Trophoblast cell (in vitro differentiated cells and primary cell): ENCODE results near the gene TPM4.

Experiments
- DNase-seq, 2 donors: peaks; one replicate each; pipeline ENCODE4 v3.0.0-alpha.2; 2016
- H2AFZ ChIP-seq: 2 replicates; pipeline ENCODE4 v1.6.1; 2013; ENCODE audit warnings: low read length, moderate library complexity, mild to moderate bottlenecking; ENCODE audit not compliant: insufficient read depth, poor library complexity
- H2AK5ac ChIP-seq: 2 replicates; pipeline ENCODE4 v1.6.1; 2013; ENCODE audit warnings: mild to moderate bottlenecking, low read length
- H2BK120ac ChIP-seq: 2 replicates; pipeline ENCODE4 v1.6.1; 2013; ENCODE audit warnings: low read length, mild to moderate bottlenecking, moderate library complexity; ENCODE audit not compliant: insufficient read depth, poor library complexity
- H2BK12ac ChIP-seq: 2 replicates; pipeline ENCODE4 v1.6.1; 2013; ENCODE audit warnings: mild to moderate bottlenecking, low read length, moderate library complexity
- H2BK5ac ChIP-seq: 2 replicates; pipeline ENCODE4 v1.6.1; 2013; ENCODE audit warnings: low read length, low read depth, moderate library complexity, mild to moderate bottlenecking; ENCODE audit not compliant: poor library complexity
- H3K14ac ChIP-seq: 2 replicates; pipeline ENCODE4 v1.6.1; 2013; ENCODE audit warnings: mild to moderate bottlenecking, low read length
- H3K18ac ChIP-seq: 2 replicates; pipeline ENCODE4 v1.6.1; 2013; ENCODE audit warnings: mild to moderate bottlenecking, low read length
- H3K23ac ChIP-seq: 2 replicates; pipeline ENCODE4 v1.6.1; 2013; ENCODE audit warnings: low read length
- H3K27ac ChIP-seq: 2 replicates; pipeline ENCODE4 v1.5.1; 2013; ENCODE audit warnings: low read depth, mild to moderate bottlenecking, inconsistent platforms, low read length, moderate library complexity
- H3K27me3 ChIP-seq: 2 replicates; pipeline ENCODE4 v1.6.1; 2013; ENCODE audit warnings: inconsistent platforms, mild to moderate bottlenecking, low read length, moderate library complexity; ENCODE audit not compliant: insufficient read depth
- H3K36me3 ChIP-seq, 2 experiments: 1 replicate in 1 of 2; 2 replicates in 1 of 2; pipeline ENCODE4 v1.6.1; 2013; ENCODE audit warnings: low read length in 2 of 2, mild to moderate bottlenecking in 2 of 2, moderate library complexity in 1 of 2; ENCODE audit not compliant: insufficient read depth in 2 of 2, control insufficient read depth in 1 of 2
- H3K4ac ChIP-seq: 2 replicates; pipeline ENCODE4 v1.6.1; 2013; ENCODE audit warnings: low read depth, mild to moderate bottlenecking, low read length, moderate library complexity
- H3K4me1 ChIP-seq, 2 experiments: 1 replicate in 1 of 2; 2 replicates in 1 of 2; pipeline ENCODE4 v1.6.1; 2013; ENCODE audit warnings: low read length in 2 of 2, mild to moderate bottlenecking in 2 of 2, moderate library complexity in 1 of 2; ENCODE audit not compliant: insufficient read depth in 2 of 2, control insufficient read depth in 1 of 2
- H3K4me2 ChIP-seq: 2 replicates; pipeline ENCODE4 v1.6.1; 2013; ENCODE audit warnings: inconsistent platforms, mild to moderate bottlenecking, low read length, moderate library complexity
- H3K4me3 ChIP-seq: 2 replicates; pipeline ENCODE4 v1.5.1; 2013; ENCODE audit warnings: mild to moderate bottlenecking, low read depth, low read length, inconsistent platforms
- H3K79me1 ChIP-seq: one replicate; pipeline ENCODE4 v1.6.1; 2013; ENCODE audit warnings: low read length
- H3K79me2 ChIP-seq: 2 replicates; pipeline ENCODE4 v1.6.1; 2013; ENCODE audit warnings: low read length, mild to moderate bottlenecking; ENCODE audit not compliant: control insufficient read depth, insufficient read depth, poor library complexity
- H3K9ac ChIP-seq: 2 replicates; pipeline ENCODE4 v1.6.1; 2013; ENCODE audit warnings: mild to moderate bottlenecking, low read length
- H3K9me3 ChIP-seq: 2 replicates; pipeline ENCODE4 v1.6.1; 2013; ENCODE audit warnings: low read depth, mild to moderate bottlenecking, control low read depth, inconsistent platforms, low read length; ENCODE audit not compliant: insufficient read depth
- H4K12ac ChIP-seq: 2 replicates; pipeline ENCODE4 v1.6.1; 2013; ENCODE audit warnings: low read depth, mild to moderate bottlenecking, low read length, moderate library complexity
- H4K8ac ChIP-seq: 2 replicates; pipeline ENCODE4 v1.6.1; 2013; ENCODE audit warnings: low read depth, mild to moderate bottlenecking, low read length, moderate library complexity
- H4K91ac ChIP-seq: one replicate; pipeline ENCODE4 v1.6.1; 2013; ENCODE audit warnings: low read depth, mild to moderate bottlenecking, low read length, moderate library complexity
- WGBS: extraction: QIAGEN DNeasy Blood & Tissue Kit; methylation state at CpG from one replicate; pipeline ENCODE4 v1.1.7; 2013; ENCODE audit warnings: missing lambda C conversion rate; ENCODE audit not compliant: insufficient read length, insufficient coverage; ENCODE audit errors: extremely low coverage; 5-methylcytosine and 5-hydroxymethylcytosine counted together

The TPM4 gene

GRCh38 chr19:16139752-16140151 is 63.5 kb downstream of the TPM4 start:
- H2AFZ ChIP-seq, result no peak overlapping the region
- DNase-seq, result no peak
- no peak overlapping the region for H4K8ac ChIP-seq
- H3K79me2 ChIP-seq, result no peaks in the 10 kb centered on the region
- no peak overlapping the region for H3K27ac ChIP-seq
- no CpG with 5 or more reads among the region's 13 CpGs for WGBS
- no peak overlapping the region for H3K4ac ChIP-seq
- no peak overlapping the region for H3K23ac ChIP-seq
- H3K79me1 ChIP-seq, result no peaks in the 10 kb centered on the region
- peak overlapping the region; percentile 20 for H3K4me3 ChIP-seq
- no peak overlapping the region for H4K12ac ChIP-seq
- peaks cover 4 to 7% of the 10 kb centered on the region in 2 experiments for H3K4me1 ChIP-seq
- no peak overlapping the region for H2BK120ac ChIP-seq
- H3K9me3 ChIP-seq, result no peaks in the 10 kb centered on the region
- H3K14ac ChIP-seq, result no peak overlapping the region
- H2AK5ac ChIP-seq, result no peak overlapping the region
- no peak overlapping the region for H3K4me2 ChIP-seq
- H3K9ac ChIP-seq, result no peak overlapping the region
- H3K36me3 ChIP-seq, result no peaks in the 10 kb centered on the region
- H2BK12ac ChIP-seq, result no peak overlapping the region
- H3K27me3 ChIP-seq, result no peaks in the 10 kb centered on the region
- H4K91ac ChIP-seq, result no peak overlapping the region
- H2BK5ac ChIP-seq, result no peak overlapping the region
- no peak overlapping the region for H3K18ac ChIP-seq

GRCh38 chr19:16141043-16141442 is 64.7 kb downstream of the TPM4 start:
- DNase-seq, result no peak
- Histone ChIP-seq H2BK5ac (no peak overlapping the region), H2AFZ (no peak overlapping the region), H3K79me2 (no peaks in the 10 kb centered on the region), H2AK5ac (no peak overlapping the region), H3K36me3 (no peaks in the 10 kb centered on the region), H4K12ac (no peak overlapping the region), H4K8ac (no peak overlapping the region), H3K27ac (no peak overlapping the region), H3K23ac (no peak overlapping the region), H3K79me1 (no peaks in the 10 kb centered on the region), H2BK12ac (no peak overlapping the region), H3K9ac (no peak overlapping the region), H3K4me3 (no peak overlapping the region), H3K4ac (no peak overlapping the region), H3K9me3 (no peaks in the 10 kb centered on the region), H3K4me1 (peaks cover 4 to 7% of the 10 kb centered on the region in 2 experiments), H4K91ac (no peak overlapping the region), H3K27me3 (no peaks in the 10 kb centered on the region), H3K4me2 (no peak overlapping the region), H3K14ac (no peak overlapping the region), H2BK120ac (no peak overlapping the region), H3K18ac (no peak overlapping the region)
- WGBS, result no CpG with 5 or more reads among the region's 4 CpGs

GRCh38 chr19:16142032-16142580 is 65.8 kb downstream of the TPM4 start:
- Histone ChIP-seq H2AFZ (no peak overlapping the region), H3K9ac (no peak overlapping the region), H3K23ac (no peak overlapping the region), H2BK12ac (no peak overlapping the region), H2AK5ac (no peak overlapping the region), H3K14ac (no peak overlapping the region), H3K79me1 (no peaks in the 10 kb centered on the region), H3K79me2 (no peaks in the 10 kb centered on the region), H3K4ac (no peak overlapping the region), H4K8ac (no peak overlapping the region), H3K27ac (no peak overlapping the region), H2BK120ac (no peak overlapping the region), H3K4me2 (no peak overlapping the region), H3K18ac (no peak overlapping the region), H3K27me3 (no peaks in the 10 kb centered on the region), H3K36me3 (no peaks in the 10 kb centered on the region), H3K4me1 (peaks cover 4 to 7% of the 10 kb centered on the region in 2 experiments), H3K4me3 (no peak overlapping the region), H3K9me3 (no peaks in the 10 kb centered on the region), H4K12ac (no peak overlapping the region), H4K91ac (no peak overlapping the region), H2BK5ac (no peak overlapping the region)
- no peak for DNase-seq
- 100% methylated on average over 2 of the region's 9 CpGs for WGBS

GRCh38 chr19:16143399-16144215 is 67.3 kb downstream of the TPM4 start, which contains the start of gene HSH2D:
TSS of gene HSH2D (plus strand) at chr19:16143685. CDS start at chr19:16148751, 5,066 bp downstream.
- no peaks in the 10 kb centered on the region for H3K79me2 ChIP-seq
- no peak within 1 kb of the TSS for H3K23ac ChIP-seq
- H3K36me3 ChIP-seq, result no peaks in the 10 kb centered on the region
- peaks cover 4 to 7% of the 10 kb centered on the region in 2 experiments for H3K4me1 ChIP-seq
- peak; percentile 79 to 89 for DNase-seq
- no peak within 1 kb of the TSS for H3K4me2 ChIP-seq
- H4K91ac ChIP-seq, result no peak within 1 kb of the TSS
- no peak within 1 kb of the TSS for H3K4me3 ChIP-seq
- WGBS, result no CpG with 5 or more reads among the region's 13 CpGs
- H3K79me1 ChIP-seq, result no peaks in the 10 kb centered on the region
- H2BK5ac ChIP-seq, result no peak within 1 kb of the TSS
- H3K14ac ChIP-seq, result no peak within 1 kb of the TSS
- no peak within 1 kb of the TSS for H3K9ac ChIP-seq
- H3K27me3 ChIP-seq, result no peaks in the 10 kb centered on the region
- no peaks in the 10 kb centered on the region for H3K9me3 ChIP-seq
- H2BK120ac ChIP-seq, result no peak within 1 kb of the TSS
- no peak within 1 kb of the TSS for H4K12ac ChIP-seq
- H3K4ac ChIP-seq, result no peak within 1 kb of the TSS
- H2BK12ac ChIP-seq, result no peak within 1 kb of the TSS
- no peak within 1 kb of the TSS for H3K27ac ChIP-seq
- H4K8ac ChIP-seq, result no peak within 1 kb of the TSS
- H2AK5ac ChIP-seq, result no peak within 1 kb of the TSS
- H2AFZ ChIP-seq, result no peak within 1 kb of the TSS
- H3K18ac ChIP-seq, result no peak within 1 kb of the TSS
